ENCODE results near the gene TAS1R3. TPM values are rescaled to one million over a fixed set of nuclear protein-coding genes. Genes with fewer than 3 reads are reported as not detected.
A peak's percentile ranks its signal among the peaks of the same experiment; 100 is the strongest.

Gene TAS1R3
- total RNA-seq, 3 donors from 2014 or later (not counting 1 experiment from before 2014, with no cell fraction given) = 0.66 to 1.4 (median 1.3) TPM

DNA sequence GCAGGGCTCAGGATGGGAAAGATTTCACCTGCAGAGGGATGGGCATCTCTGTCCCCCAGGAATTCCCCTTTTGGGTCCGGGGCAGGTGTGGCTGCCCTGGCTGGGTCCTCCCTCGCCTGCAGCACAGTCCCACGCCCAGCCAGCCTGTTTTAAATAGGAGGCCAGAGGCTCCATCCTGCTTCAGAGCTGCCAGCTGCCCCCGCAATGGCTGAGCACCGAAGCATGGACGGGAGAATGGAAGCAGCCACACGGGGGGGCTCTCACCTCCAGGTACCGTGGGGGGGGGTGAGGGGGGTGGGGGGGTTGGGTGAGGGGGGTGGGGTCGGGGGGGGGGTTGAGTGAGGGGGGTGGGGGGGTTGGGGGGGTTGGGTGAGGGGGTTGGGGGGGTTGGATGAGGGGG, 47.3 kb upstream of the TAS1R3 start:
- 27% methylated on average over 3 of the region's 9 CpGs for WGBS (ENCODE audit: insufficient coverage)
- Histone ChIP-seq H3K27me3 (ENCODE audit: control insufficient read depth, insufficient read depth, low read length) (no peaks in the 10 kb centered on the region), H3K27ac (ENCODE audit: low read length) (no peak overlapping the region), H3K4me3 (ENCODE audit: low read length) (no peak overlapping the region), H3K4me1 (ENCODE audit: control insufficient read depth, insufficient read depth, low read length) (peaks cover 3% of the 10 kb centered on the region), H3K9me3 (ENCODE audit: control insufficient read depth, insufficient read depth, low read length) (no peaks in the 10 kb centered on the region), H3K36me3 (ENCODE audit: control insufficient read depth, insufficient read depth, low read length) (no peaks in the 10 kb centered on the region)
- TF ChIP-seq CTCF (IDR thresholded peaks at IDR 0.05) = no peak
- H3K27ac Mint-ChIP-seq = peak overlapping the region in 1 of 2 donors; percentile 14
- H3K9me3 Mint-ChIP-seq = no peaks in the 10 kb centered on the region
- no peaks in the 10 kb centered on the region for H3K27me3 Mint-ChIP-seq (ENCODE audit: low read depth in 2 of 2)
- DNase-seq (no peak), ATAC-seq (no peak)
- H3K4me3 Mint-ChIP-seq = no peak overlapping the region
- H3K36me3 Mint-ChIP-seq = no peaks in the 10 kb centered on the region
- intact Hi-C loops (cut with micrococcal nuclease) = no loop called here
- H3K4me1 Mint-ChIP-seq = no peaks in the 10 kb centered on the region

DNA sequence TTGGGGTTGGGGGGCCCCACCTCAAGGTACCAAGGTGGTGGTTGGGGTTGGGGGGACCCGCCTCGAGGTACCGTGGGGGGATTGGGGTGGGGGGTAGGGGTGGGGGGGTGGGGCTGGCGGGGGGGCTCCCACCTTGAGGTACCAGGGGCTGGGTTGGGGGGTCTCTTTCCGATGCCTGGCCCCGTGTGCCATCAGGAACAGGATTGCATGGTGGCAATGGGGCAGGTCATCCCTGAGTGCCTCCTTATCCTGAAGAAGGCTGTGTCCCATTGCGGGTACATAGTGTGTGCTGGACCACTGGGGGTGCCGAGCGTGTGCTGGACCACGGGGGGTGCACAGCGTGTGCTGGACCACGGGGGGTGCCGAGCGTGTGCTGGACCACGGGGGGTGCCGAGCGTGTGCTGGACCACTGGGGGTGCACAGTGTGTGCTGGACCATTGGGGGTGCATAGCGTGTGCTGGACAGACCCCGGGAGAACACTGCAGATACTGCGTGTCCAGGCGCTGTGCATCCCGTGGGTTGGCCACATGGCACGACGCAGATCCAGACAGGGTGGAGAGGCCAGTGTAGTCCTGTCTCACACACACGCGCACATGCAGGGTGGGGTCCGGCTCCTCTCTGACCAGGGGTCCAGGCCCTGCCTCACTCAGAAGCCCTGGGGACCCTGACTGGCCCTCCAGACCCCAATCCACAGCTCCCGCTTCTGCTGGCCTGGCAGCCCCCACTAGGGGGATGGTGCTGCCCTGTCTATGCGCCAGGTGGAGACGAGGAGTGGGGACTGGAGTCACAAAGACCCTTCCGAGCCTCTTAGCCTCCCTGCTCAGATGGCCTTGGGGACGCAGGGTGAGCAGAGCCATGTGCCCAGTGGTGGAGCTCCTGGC, 46.6 kb upstream of the TAS1R3 start:
- Mint-ChIP-seq H3K27ac (no peak overlapping the region), H3K36me3 (no peaks in the 10 kb centered on the region), H3K27me3 (ENCODE audit: low read depth in 2 of 2) (no peaks in the 10 kb centered on the region), H3K9me3 (no peaks in the 10 kb centered on the region), H3K4me3 (no peak overlapping the region), H3K4me1 (no peaks in the 10 kb centered on the region)
- H3K4me1 ChIP-seq (ENCODE audit: control insufficient read depth, insufficient read depth, low read length) = peaks cover 3% of the 10 kb centered on the region
- H3K27ac ChIP-seq (ENCODE audit: low read length) = no peak overlapping the region
- H3K27me3 ChIP-seq (ENCODE audit: control insufficient read depth, insufficient read depth, low read length) = no peaks in the 10 kb centered on the region
- TF ChIP-seq CTCF (IDR thresholded peaks at IDR 0.05) = no peak
- H3K9me3 ChIP-seq (ENCODE audit: control insufficient read depth, insufficient read depth, low read length) = no peaks in the 10 kb centered on the region
- 92% methylated on average over 28 of the region's 32 CpGs for WGBS (ENCODE audit: insufficient coverage)
- H3K36me3 ChIP-seq (ENCODE audit: control insufficient read depth, insufficient read depth, low read length) = no peaks in the 10 kb centered on the region
- intact Hi-C loops (cut with micrococcal nuclease) = no loop called here
- no peak for ATAC-seq
- no peak overlapping the region for H3K4me3 ChIP-seq (ENCODE audit: low read length)
- DNase-seq = no peak

GRCh38 chr1:1285102-1285571, 45.9 kb upstream of the TAS1R3 start:
- no peak overlapping the region for H3K4me3 ChIP-seq (ENCODE audit: low read length)
- no peak overlapping the region for H3K27ac ChIP-seq (ENCODE audit: low read length)
- no peaks in the 10 kb centered on the region for H3K36me3 ChIP-seq (ENCODE audit: control insufficient read depth, insufficient read depth, low read length)
- ATAC-seq (no peak), DNase-seq (no peak)
- no peaks in the 10 kb centered on the region for H3K9me3 Mint-ChIP-seq
- H3K4me1 Mint-ChIP-seq = peaks cover 0 to 3% of the 10 kb centered on the region in 2 donors
- intact Hi-C loops (cut with micrococcal nuclease) = no loop called here
- peaks cover 3% of the 10 kb centered on the region for H3K4me1 ChIP-seq (ENCODE audit: control insufficient read depth, insufficient read depth, low read length)
- no peaks in the 10 kb centered on the region for H3K9me3 ChIP-seq (ENCODE audit: control insufficient read depth, insufficient read depth, low read length)
- peaks cover 0 to 2% of the 10 kb centered on the region in 2 donors for H3K27me3 Mint-ChIP-seq (ENCODE audit: low read depth in 2 of 2)
- no peaks in the 10 kb centered on the region for H3K36me3 Mint-ChIP-seq
- H3K4me3 Mint-ChIP-seq = no peak overlapping the region
- whole genome bisulfite sequencing (ENCODE audit: insufficient coverage) = 93% methylated on average over 22 of the region's 22 CpGs
- H3K27me3 ChIP-seq (ENCODE audit: control insufficient read depth, insufficient read depth, low read length) = no peaks in the 10 kb centered on the region
- H3K27ac Mint-ChIP-seq = no peak overlapping the region
- TF ChIP-seq CTCF (IDR thresholded peaks at IDR 0.05) = no peak

All from natural killer cell (primary cell).